ENCODE data around the gene CCN6.

GRCh38 chr6:112096901-112097300 lies 43.0 kb downstream of the CCN6 start:
- TF ChIP-seq POLR2A (IDR thresholded peaks at IDR 0.05) (no peak), CTCF (IDR thresholded peaks at IDR 0.05) (no peak), POLR2AphosphoS5 (IDR thresholded peaks at IDR 0.05) (no peak), EP300 (IDR thresholded peaks at IDR 0.05) (no peak)

Data from sigmoid colon (tissue), 4 donors.